Mesenchymal stem cell (in vitro differentiated cells and primary cell): ENCODE results near the gene FARP2.

ENCODE experiments used
- DNase-seq: peaks from one replicate; pipeline ENCODE4 v3.0.0-alpha.2; 2013
- H2AFZ ChIP-seq: one replicate; pipeline ENCODE4 v1.6.1; 2013; ENCODE audit warnings: low read depth, mild to moderate bottlenecking, control low read depth, inconsistent platforms, low read length, moderate library complexity
- H2AK5ac ChIP-seq: 2 replicates; pipeline ENCODE4 v1.6.1; 2013; ENCODE audit warnings: low read length, moderate library complexity, mild to moderate bottlenecking, inconsistent platforms; ENCODE audit not compliant: severe bottlenecking
- H2BK120ac ChIP-seq: one replicate; pipeline ENCODE4 v1.6.1; 2013; ENCODE audit warnings: low read depth, mild to moderate bottlenecking, inconsistent platforms, low read length, moderate library complexity
- H2BK12ac ChIP-seq, 2 experiments: one replicate each; pipeline ENCODE4 v1.6.1; 2013; ENCODE audit warnings: inconsistent platforms in 2 of 2, low read length in 2 of 2, mild to moderate bottlenecking in 2 of 2, moderate library complexity in 2 of 2, control low read depth in 1 of 2
- H2BK15ac ChIP-seq: one replicate; pipeline ENCODE4 v1.6.1; 2013; ENCODE audit warnings: mild to moderate bottlenecking, low read depth, inconsistent platforms; ENCODE audit not compliant: poor library complexity, severe bottlenecking
- H2BK5ac ChIP-seq: 2 replicates; pipeline ENCODE4 v1.6.1; 2013; ENCODE audit warnings: low read depth, mild to moderate bottlenecking, low read length, control low read depth, inconsistent platforms; ENCODE audit not compliant: poor library complexity, severe bottlenecking
- H3K14ac ChIP-seq, 2 experiments: one replicate each; pipeline ENCODE4 v1.6.1; 2013; ENCODE audit warnings: inconsistent platforms in 2 of 2, low read length in 2 of 2, control low read depth in 1 of 2, mild to moderate bottlenecking in 1 of 2, moderate library complexity in 1 of 2
- H3K18ac ChIP-seq, 2 experiments: one replicate each; pipeline ENCODE4 v1.6.1; 2013; ENCODE audit warnings: inconsistent platforms in 2 of 2, low read length in 2 of 2, control low read depth in 1 of 2, low read depth in 1 of 2, mild to moderate bottlenecking in 1 of 2
- H3K23ac ChIP-seq, 2 experiments: one replicate each; pipeline ENCODE4 v1.6.1; 2013; ENCODE audit warnings: inconsistent platforms in 2 of 2, low read length in 2 of 2, mild to moderate bottlenecking in 2 of 2, moderate library complexity in 2 of 2, control low read depth in 1 of 2
- H3K27ac ChIP-seq: 2 replicates; pipeline ENCODE4 v1.5.1; 2013; ENCODE audit warnings: mild to moderate bottlenecking, moderate library complexity, low read length, control low read depth, inconsistent platforms; ENCODE audit not compliant: poor library complexity, severe bottlenecking
- H3K27me3 ChIP-seq, 2 experiments: 2 replicates each; pipeline versions ENCODE4 v1.6.1 to v1.7.0; 2013; ENCODE audit warnings: low read length in 2 of 2, mild to moderate bottlenecking in 2 of 2, moderate library complexity in 2 of 2, control low read depth in 1 of 2, inconsistent platforms in 1 of 2; ENCODE audit not compliant: control insufficient read depth in 1 of 2, insufficient read depth in 1 of 2
- H3K36me3 ChIP-seq, 2 experiments: 2 replicates each; pipeline versions ENCODE4 v1.6.1 to v1.7.0; 2013; ENCODE audit warnings: low read length in 2 of 2, control low read depth in 1 of 2, inconsistent platforms in 1 of 2, low read depth in 1 of 2, mild to moderate bottlenecking in 1 of 2; ENCODE audit not compliant: insufficient read depth in 2 of 2, control insufficient read depth in 1 of 2
- H3K4ac ChIP-seq, 2 experiments: one replicate each; pipeline ENCODE4 v1.6.1; 2013; ENCODE audit warnings: inconsistent platforms in 2 of 2, low read length in 2 of 2, mild to moderate bottlenecking in 2 of 2, moderate library complexity in 2 of 2, control low read depth in 1 of 2, low read depth in 1 of 2
- H3K4me1 ChIP-seq: 2 replicates; pipeline ENCODE4 v1.6.1; 2013; ENCODE audit warnings: low read depth, low read length, control low read depth; ENCODE audit not compliant: control insufficient read depth, insufficient read depth
- H3K4me2 ChIP-seq: 2 replicates; pipeline ENCODE4 v1.6.1; 2013; ENCODE audit warnings: low read length, mild to moderate bottlenecking, inconsistent platforms; ENCODE audit not compliant: poor library complexity, severe bottlenecking
- H3K4me3 ChIP-seq, 2 experiments: 2 replicates each; pipeline versions ENCODE4 v1.5.1 to v1.7.0; 2013; ENCODE audit warnings: low read length in 2 of 2, mild to moderate bottlenecking in 2 of 2, control low read depth in 1 of 2, low read depth in 1 of 2; ENCODE audit not compliant: insufficient read depth in 1 of 2
- H3K79me1 ChIP-seq: replicated peaks from 2 replicates; pipeline ENCODE4 v1.6.1; 2013; ENCODE audit warnings: mild to moderate bottlenecking, control low read depth, low read length, inconsistent platforms; ENCODE audit not compliant: poor library complexity, severe bottlenecking
- H3K9ac ChIP-seq: 2 replicates; pipeline ENCODE4 v1.7.0; 2013; ENCODE audit warnings: mild to moderate bottlenecking, low read length, moderate library complexity
- H3K9me3 ChIP-seq: 2 replicates; pipeline ENCODE4 v1.7.0; 2013; ENCODE audit warnings: mild to moderate bottlenecking, low read length; ENCODE audit not compliant: control insufficient read depth
- H4K8ac ChIP-seq: one replicate; pipeline ENCODE4 v1.6.1; 2013; ENCODE audit warnings: inconsistent platforms, mild to moderate bottlenecking, low read length, moderate library complexity
- H4K91ac ChIP-seq: one replicate; pipeline ENCODE4 v1.6.1; 2013; ENCODE audit warnings: mild to moderate bottlenecking, low read length, inconsistent platforms
- WGBS: methylation state at CpG from one replicate; pipeline ENCODE4 v1.1.7; 2013; ENCODE audit warnings: mixed read lengths; 5-methylcytosine and 5-hydroxymethylcytosine counted together

The FARP2 gene

GRCh38 chr2:241314226-241315092 is 41.6 kb upstream of the FARP2 start:
- peak overlapping the region; percentile 94 for H4K8ac ChIP-seq
- H2BK15ac ChIP-seq = no peak overlapping the region
- H4K91ac ChIP-seq = peak overlapping the region; percentile 94
- peak overlapping the region; percentile 19 for H2BK120ac ChIP-seq
- H3K18ac ChIP-seq = peak overlapping the region; percentile 69 to 83
- peak overlapping the region; percentile 97 for H2BK5ac ChIP-seq
- no peaks in the 10 kb centered on the region for H3K9me3 ChIP-seq
- peak overlapping the region; percentile 53 for H3K4me2 ChIP-seq
- H3K27me3 ChIP-seq = no peaks in the 10 kb centered on the region
- H3K4me1 ChIP-seq = peaks cover 7% of the 10 kb centered on the region
- H3K27ac ChIP-seq = peak overlapping the region; percentile 76
- no peaks in the 10 kb centered on the region for H3K79me1 ChIP-seq
- H2AFZ ChIP-seq = no peak overlapping the region
- H3K23ac ChIP-seq = no peak overlapping the region
- peak overlapping the region; percentile 72 to 83 for H3K4ac ChIP-seq
- peak overlapping the region; percentile 85 to 91 for H3K4me3 ChIP-seq
- DNase-seq = peak; percentile 71
- no peak overlapping the region for H2BK12ac ChIP-seq
- H3K36me3 ChIP-seq = peaks cover 0 to 11% of the 10 kb centered on the region in 2 experiments
- peak overlapping the region; percentile 3 for H2AK5ac ChIP-seq
- WGBS = 8% methylated on average over 29 of the region's 38 CpGs
- peak overlapping the region; percentile 96 for H3K9ac ChIP-seq
- H3K14ac ChIP-seq = peak overlapping the region in 1 of 2 experiments; percentile 62

DNA sequence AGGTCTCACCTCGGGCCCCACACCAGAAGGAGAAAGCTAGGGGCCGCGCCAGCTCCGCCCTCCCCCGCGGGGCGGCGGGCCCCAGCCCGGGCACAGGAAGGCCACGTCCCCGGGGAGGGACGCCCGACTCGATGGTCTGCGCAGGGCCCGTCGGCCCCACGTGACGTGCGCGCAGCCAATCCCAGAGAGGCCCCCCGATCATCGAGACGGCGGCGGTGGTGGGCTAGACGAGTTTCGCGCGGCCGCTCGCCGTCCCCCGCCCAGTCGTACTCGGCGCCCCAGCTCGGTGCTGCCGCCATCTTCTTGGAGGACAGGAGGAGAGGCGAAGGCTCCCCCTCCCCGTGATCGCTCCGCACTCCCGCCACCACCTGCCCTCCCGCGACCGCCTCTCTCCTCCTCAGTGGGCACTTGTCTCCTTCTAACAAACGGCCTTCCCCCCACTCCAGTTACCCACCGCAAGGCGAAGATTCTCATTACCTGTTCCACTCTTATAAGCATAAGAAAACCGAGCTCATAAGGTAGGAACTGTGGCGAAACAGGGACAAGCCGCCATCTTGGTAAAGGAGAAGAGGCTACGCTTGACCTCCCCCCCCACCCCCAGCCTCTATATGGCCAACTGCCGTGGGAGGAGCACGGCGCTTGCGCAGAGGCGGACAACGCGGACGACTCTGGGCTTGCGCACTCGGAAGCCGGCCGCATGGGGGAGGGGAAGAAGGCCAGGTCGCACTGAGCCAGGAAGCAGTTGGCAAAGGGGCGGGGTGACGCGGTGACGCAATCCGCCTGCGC is 40.8 kb upstream of the FARP2 start, which contains the start of gene HDLBP:
HDLBP (minus strand) TSS at position 580 of the 786 bp plus-strand sequence. CDS start 48,803 bp downstream, outside the sequence.
- Histone ChIP-seq H3K18ac (peak within 1 kb of the TSS; percentile 99 to 100), H2BK120ac (peak within 1 kb of the TSS; percentile 85), H2AFZ (peak within 1 kb of the TSS; percentile 27), H3K79me1 (no peaks in the 10 kb centered on the region), H3K9ac (peak within 1 kb of the TSS; percentile 96), H3K4me3 (peak within 1 kb of the TSS; percentile 98 to 99), H3K36me3 (peaks cover 0 to 16% of the 10 kb centered on the region in 2 experiments), H3K9me3 (no peaks in the 10 kb centered on the region), H2AK5ac (peak within 1 kb of the TSS; percentile 97), H2BK15ac (peak within 1 kb of the TSS; percentile 99), H3K4me2 (peak within 1 kb of the TSS; percentile 89), H3K14ac (peak within 1 kb of the TSS in 1 of 2 experiments; percentile 100), H2BK12ac (peak within 1 kb of the TSS in 1 of 2 experiments; percentile 98), H3K27ac (peak within 1 kb of the TSS; percentile 100), H3K27me3 (no peaks in the 10 kb centered on the region), H2BK5ac (peak within 1 kb of the TSS; percentile 100), H3K23ac (peak within 1 kb of the TSS; percentile 96 to 97), H3K4me1 (peaks cover 7% of the 10 kb centered on the region), H4K8ac (peak within 1 kb of the TSS; percentile 100), H4K91ac (peak within 1 kb of the TSS; percentile 98), H3K4ac (peak within 1 kb of the TSS; percentile 97 to 100)
- DNase-seq = peak; percentile 99
- under 1% methylated on average over 67 of the region's 73 CpGs for WGBS

DNA sequence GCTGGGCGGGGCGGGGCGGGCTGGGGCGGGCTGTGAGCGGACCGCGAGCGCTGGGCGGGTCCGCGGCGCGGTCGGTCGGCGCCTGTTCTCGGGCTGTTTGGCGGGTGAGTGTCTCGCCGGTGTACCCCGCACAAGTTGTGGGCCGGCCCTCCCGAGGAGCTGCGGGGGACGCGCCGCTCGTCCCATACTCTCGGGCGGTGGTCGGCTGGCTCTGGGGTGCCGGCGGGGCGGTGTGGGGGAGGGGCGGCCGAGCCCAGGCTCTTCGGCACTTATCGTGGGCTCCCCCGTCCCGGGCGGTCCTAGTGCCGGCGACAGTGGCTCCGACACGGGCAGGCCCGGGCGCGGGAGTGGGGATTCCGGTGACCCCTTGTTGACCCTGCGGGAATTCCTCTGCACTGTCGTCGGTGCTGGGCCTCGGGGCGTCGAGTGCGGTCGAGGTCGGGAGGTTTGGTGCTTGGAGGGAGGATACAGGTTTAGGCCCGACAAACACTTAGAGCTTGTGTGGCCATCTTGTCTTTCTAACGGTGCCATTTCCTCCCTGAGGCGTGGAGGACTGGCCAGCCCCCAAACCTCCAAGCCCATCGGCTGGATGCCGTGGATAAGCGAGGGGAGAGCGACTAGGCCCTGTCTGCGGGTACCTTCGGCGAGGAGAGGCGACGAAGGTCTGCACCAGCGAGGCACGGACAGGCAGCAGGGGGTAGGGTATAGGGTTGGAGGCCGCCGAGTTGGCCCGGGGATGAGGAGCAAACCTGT is 40.0 kb upstream of the FARP2 start, which contains the start of gene SEPTIN2:
SEPTIN2 (plus strand) TSS at position 47 of the 753 bp plus-strand sequence. CDS start 8,308 bp downstream, outside the sequence.
- Histone ChIP-seq H3K4me3 (peak within 1 kb of the TSS; percentile 98 to 99), H2BK5ac (peak within 1 kb of the TSS; percentile 100), H3K79me1 (no peaks in the 10 kb centered on the region), H4K91ac (peak within 1 kb of the TSS; percentile 98), H3K23ac (peak within 1 kb of the TSS; percentile 96 to 97), H2BK15ac (peak within 1 kb of the TSS; percentile 99), H2AK5ac (peak within 1 kb of the TSS; percentile 97), H2AFZ (peak within 1 kb of the TSS; percentile 27), H3K4me1 (peaks cover 7% of the 10 kb centered on the region), H3K18ac (peak within 1 kb of the TSS; percentile 99 to 100), H3K9ac (peak within 1 kb of the TSS; percentile 96), H3K9me3 (no peaks in the 10 kb centered on the region), H3K36me3 (peaks cover 0 to 16% of the 10 kb centered on the region in 2 experiments), H2BK120ac (peak within 1 kb of the TSS; percentile 85), H3K27ac (peak within 1 kb of the TSS; percentile 100), H3K4me2 (peak within 1 kb of the TSS; percentile 89), H3K14ac (peak within 1 kb of the TSS in 1 of 2 experiments; percentile 100), H3K27me3 (no peaks in the 10 kb centered on the region), H4K8ac (peak within 1 kb of the TSS; percentile 100), H2BK12ac (peak within 1 kb of the TSS in 1 of 2 experiments; percentile 98), H3K4ac (peak within 1 kb of the TSS; percentile 97 to 100)
- peak; percentile 77 for DNase-seq
- under 1% methylated on average over 63 of the region's 75 CpGs for WGBS
